Loucy (cell line): ENCODE data around the gene PAXX.

Source experiments
- H2AFZ ChIP-seq: fragments of 200-600 bp; sonication (generic); 2 replicates; pipeline ENCODE4 v1.6.0; 2016; ENCODE audit warnings: antibody characterized with exemption, mild to moderate bottlenecking, low read length, moderate library complexity
- H3F3A ChIP-seq: fragments of 200-600 bp; 2 replicates; pipeline ENCODE4 v1.6.0; 2016; ENCODE audit warnings: antibody characterized with exemption, low read depth, mild to moderate bottlenecking
- H3K27me3 ChIP-seq: fragments of 200-600 bp; sonication (generic); 2 replicates; pipeline ENCODE4 v1.6.1; 2014; ENCODE audit warnings: low read length, mild to moderate bottlenecking; ENCODE audit not compliant: insufficient read depth, poor library complexity, severe bottlenecking
- H3K36me3 ChIP-seq: fragments of 200-600 bp; sonication (generic); 2 replicates; pipeline ENCODE4 v1.6.1; 2016; ENCODE audit warnings: low read length; ENCODE audit not compliant: insufficient read depth
- H3K4me1 ChIP-seq: fragments of 200-600 bp; sonication (generic); 2 replicates; pipeline ENCODE4 v1.5.1; 2014; ENCODE audit warnings: low read length, mild to moderate bottlenecking; ENCODE audit not compliant: insufficient read depth, poor library complexity, severe bottlenecking
- H3K4me2 ChIP-seq: fragments of 200-600 bp; sonication (generic); 2 replicates; pipeline ENCODE4 v1.6.0; 2014; ENCODE audit warnings: antibody characterized with exemption, low read length, low read depth, mild to moderate bottlenecking; ENCODE audit not compliant: poor library complexity, severe bottlenecking
- H3K4me3 ChIP-seq: fragments of 200-600 bp; sonication (generic); 2 replicates; pipeline ENCODE4 v1.5.1; 2014; ENCODE audit warnings: low read length, mild to moderate bottlenecking, mixed read lengths; ENCODE audit not compliant: poor library complexity, severe bottlenecking
- H3K79me2 ChIP-seq: fragments of 200-600 bp; sonication (generic); 2 replicates; pipeline ENCODE4 v1.6.1; 2014; ENCODE audit warnings: low read length; ENCODE audit not compliant: insufficient read depth
- H3K9ac ChIP-seq: fragments of 200-600 bp; sonication (generic); 2 replicates; pipeline ENCODE4 v1.6.0; 2014; ENCODE audit warnings: mild to moderate bottlenecking, low read depth, low read length, moderate library complexity; ENCODE audit not compliant: poor library complexity, severe bottlenecking
- H3K9me2 ChIP-seq: fragments of 200-600 bp; sonication (generic); replicated peaks from 2 replicates; pipeline ENCODE4 v1.6.1; 2016; ENCODE audit warnings: low read depth, low read length, mixed read lengths
- H3K9me3 ChIP-seq: fragments of 200-600 bp; sonication (generic); 2 replicates; pipeline ENCODE4 v1.6.1; 2014; ENCODE audit warnings: mild to moderate bottlenecking, antibody characterized with exemption, low read length, low read depth; ENCODE audit not compliant: insufficient read depth
- H4K20me1 ChIP-seq: fragments of 200-600 bp; sonication (generic); 2 replicates; pipeline ENCODE4 v1.6.0; 2014; ENCODE audit warnings: antibody characterized with exemption, low read length, mild to moderate bottlenecking; ENCODE audit not compliant: insufficient read depth, poor library complexity, severe bottlenecking
- CTCF ChIP-seq: fragments of 200-600 bp; sonication (generic); conservative IDR thresholded peaks from 2 replicates; pipeline ENCODE4 v1.5.1; 2014; ENCODE audit warnings: mild to moderate bottlenecking, antibody characterized with exemption, low read length
- EZH2phosphoT487 ChIP-seq: fragments of 200-600 bp; IDR thresholded peaks from 2 replicates; pipeline ENCODE4 v1.6.1; 2018; ENCODE audit warnings: antibody characterized with exemption, mild to moderate bottlenecking, moderate library complexity, borderline replicate concordance

Gene PAXX

DNA sequence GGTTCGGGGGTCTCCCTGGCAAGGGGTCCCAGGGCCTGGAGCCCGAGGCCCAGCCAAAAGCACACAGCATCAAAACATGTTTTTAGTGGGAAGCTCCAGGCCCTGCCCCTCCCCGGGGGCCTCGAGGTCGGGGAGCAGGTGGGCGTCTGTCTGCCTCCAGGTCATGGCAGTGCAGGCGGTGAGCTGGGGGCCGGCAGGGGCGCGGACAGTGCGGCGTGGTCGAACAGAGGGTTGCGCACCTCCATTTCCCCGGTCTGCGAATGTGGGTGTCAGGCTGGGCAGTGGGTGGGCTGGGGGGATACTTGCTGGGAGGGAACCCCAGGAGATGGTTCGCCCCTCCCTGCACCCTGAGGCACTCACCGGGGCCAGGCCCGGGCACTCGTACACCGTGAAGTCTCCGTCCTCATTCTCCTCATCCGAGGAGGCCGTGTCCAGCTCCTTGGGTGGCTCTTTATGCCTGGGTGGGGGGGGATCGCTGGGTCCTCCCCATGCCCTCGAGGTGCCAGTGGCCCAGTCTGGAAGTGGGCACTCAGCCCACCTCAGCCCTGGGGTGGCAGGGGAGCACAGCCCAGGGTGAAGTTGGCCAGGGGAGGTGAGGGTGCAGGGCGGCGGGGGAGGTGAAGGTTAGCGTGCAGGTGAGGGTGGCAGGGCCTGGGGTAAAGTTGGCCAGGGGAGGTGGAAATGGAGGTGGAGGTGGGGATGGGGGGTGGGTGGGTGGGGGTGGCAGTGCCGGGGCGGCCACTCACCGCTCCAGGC lies 47.6 kb downstream of the PAXX start:
- H4K20me1 ChIP-seq, result peaks cover 17% of the 10 kb centered on the region
- TF ChIP-seq CTCF (no peak), EZH2phosphoT487 (no peak)
- no peaks in the 10 kb centered on the region for H3K9me2 ChIP-seq
- H3K9ac ChIP-seq, result no peak overlapping the region
- H3F3A ChIP-seq, result no peaks in the 10 kb centered on the region
- H3K9me3 ChIP-seq, result no peaks in the 10 kb centered on the region
- H3K79me2 ChIP-seq, result peaks cover 14% of the 10 kb centered on the region; the same call in 1 of the 2 replicates
- H3K36me3 ChIP-seq, result no peaks in the 10 kb centered on the region
- no peak overlapping the region for H3K4me3 ChIP-seq
- H2AFZ ChIP-seq, result no peak overlapping the region
- no peak overlapping the region for H3K4me2 ChIP-seq
- H3K4me1 ChIP-seq, result peaks cover 18% of the 10 kb centered on the region
- no peaks in the 10 kb centered on the region for H3K27me3 ChIP-seq

DNA sequence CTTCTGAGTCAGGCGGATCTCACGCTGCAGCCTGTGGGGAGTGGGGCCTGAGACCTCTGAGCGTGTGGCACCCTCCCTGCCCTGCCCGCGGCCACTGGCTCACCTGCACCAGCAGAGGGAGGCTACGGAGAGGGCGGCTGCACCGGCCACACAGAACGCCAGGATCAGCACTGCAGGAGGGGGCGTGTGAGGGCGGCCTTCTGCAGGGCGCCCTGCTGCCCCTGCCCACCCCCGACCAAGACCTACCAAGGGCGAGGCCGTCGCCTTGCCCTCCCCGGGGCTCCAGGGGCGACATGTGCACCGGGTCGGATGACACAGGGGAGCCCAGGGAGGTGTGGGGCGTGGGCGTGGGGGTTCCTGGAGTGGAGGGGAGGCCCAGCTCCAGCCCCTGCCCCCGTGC lies 48.3 kb downstream of the PAXX start:
- Histone ChIP-seq H3F3A (no peaks in the 10 kb centered on the region), H3K4me3 (no peak overlapping the region), H3K9ac (no peak overlapping the region), H3K4me2 (no peak overlapping the region), H4K20me1 (peaks cover 23% of the 10 kb centered on the region), H2AFZ (no peak overlapping the region), H3K4me1 (peaks cover 19% of the 10 kb centered on the region), H3K79me2 (peaks cover 21% of the 10 kb centered on the region; the same call in 1 of the 2 replicates), H3K9me2 (no peaks in the 10 kb centered on the region), H3K36me3 (no peaks in the 10 kb centered on the region), H3K27me3 (no peaks in the 10 kb centered on the region), H3K9me3 (no peaks in the 10 kb centered on the region)
- TF ChIP-seq EZH2phosphoT487 (no peak), CTCF (no peak)

DNA sequence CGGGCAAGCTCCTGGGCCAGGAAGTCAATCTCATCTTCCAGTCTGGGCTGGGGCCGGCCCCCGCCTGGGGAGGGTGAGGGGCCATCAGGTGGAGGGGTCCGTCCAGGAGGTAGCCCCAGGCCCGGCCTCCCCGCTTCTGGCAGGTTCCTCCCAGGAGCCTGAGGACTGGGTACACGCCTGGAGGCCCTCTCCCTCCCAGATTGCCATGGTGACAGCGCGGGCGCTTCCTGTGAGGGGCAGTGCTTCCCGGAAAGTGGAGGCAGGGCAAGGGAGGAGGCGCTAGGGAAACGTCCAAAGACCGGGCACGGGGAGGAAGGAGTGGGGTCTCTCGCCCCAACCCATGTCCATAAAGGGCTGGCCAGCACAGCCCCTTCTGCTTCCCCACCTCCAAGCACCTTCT lies 48.9 kb downstream of the PAXX start:
- no peak for TF ChIP-seq EZH2phosphoT487
- TF ChIP-seq CTCF, result no peak
- Histone ChIP-seq H3K79me2 (peaks cover 21% of the 10 kb centered on the region; the same call in 1 of the 2 replicates), H3K36me3 (no peaks in the 10 kb centered on the region), H3K4me3 (no peak overlapping the region), H3K27me3 (no peaks in the 10 kb centered on the region), H4K20me1 (peaks cover 23% of the 10 kb centered on the region), H3F3A (no peaks in the 10 kb centered on the region), H2AFZ (no peak overlapping the region), H3K9me2 (no peaks in the 10 kb centered on the region), H3K4me2 (no peak overlapping the region), H3K9ac (no peak overlapping the region), H3K9me3 (no peaks in the 10 kb centered on the region), H3K4me1 (peaks cover 21% of the 10 kb centered on the region)
